HAP-1 (cell line): ENCODE data around the gene ZBED1.

ENCODE experiments used
- DNase-seq, 2 experiments: peaks; one replicate each; pipeline ENCODE4 v3.0.0-alpha.2; 2016 to 2020; ENCODE audit warnings: low spot score in 2 of 2
- H3K27me3 ChIP-seq: fragments of 250-450 bp; sonication (Bioruptor Pico); 2 replicates; pipeline ENCODE4 v1.5.1; 2020; ENCODE audit warnings: low read depth, mild to moderate bottlenecking, moderate library complexity
- H3K36me3 ChIP-seq: fragments of 250-450 bp; sonication (Bioruptor Pico); replicated peaks from 2 replicates; pipeline ENCODE4 v1.5.1; 2020; ENCODE audit warnings: mild to moderate bottlenecking
- H3K4me1 ChIP-seq: fragments of 250-450 bp; sonication (Bioruptor Pico); 2 replicates; pipeline ENCODE4 v1.5.1; 2020; ENCODE audit warnings: mild to moderate bottlenecking
- H3K4me3 ChIP-seq: fragments of 250-450 bp; sonication (Bioruptor Pico); 2 replicates; pipeline ENCODE4 v1.5.1; 2020; ENCODE audit warnings: mild to moderate bottlenecking, moderate library complexity
- H3K9me3 ChIP-seq: fragments of 250-450 bp; sonication (Bioruptor Pico); 2 replicates; pipeline ENCODE4 v1.5.1; 2020; ENCODE audit warnings: mild to moderate bottlenecking, moderate library complexity
- in situ Hi-C: fragments of 300-500 bp; cut with MboI; formaldehyde crosslinking; loops from 3 replicates; pipeline ENCODE4 v1.14.3; 2020; ENCODE audit warnings: low sequenced_read_pairs, inconsistent platforms, mixed read lengths

ZBED1 gene

DNA sequence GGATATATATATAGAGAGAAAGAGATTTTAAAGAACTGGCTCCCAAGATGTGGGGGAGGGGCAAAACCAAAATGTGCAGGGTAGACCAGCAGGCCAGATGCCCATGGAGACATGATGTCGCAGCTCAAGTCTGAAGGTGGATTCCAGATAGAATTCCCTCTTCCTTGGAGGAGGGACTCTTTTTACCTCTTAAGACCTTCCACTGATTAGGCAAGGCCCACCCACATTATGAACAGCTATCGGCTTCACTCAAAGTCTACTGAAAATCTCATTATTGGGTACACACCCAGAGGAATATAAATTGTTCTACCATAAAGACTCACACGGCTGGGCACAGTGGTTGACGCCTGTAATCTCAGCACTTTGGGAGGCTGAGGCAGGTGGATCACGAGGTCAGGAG, 59.3 kb downstream of the ZBED1 start:
- Histone ChIP-seq H3K9me3 (peaks cover 5% of the 10 kb centered on the region; the same call in 1 of the 2 replicates), H3K4me1 (no peaks in the 10 kb centered on the region), H3K27me3 (no peaks in the 10 kb centered on the region), H3K4me3 (no peak overlapping the region), H3K36me3 (peaks cover 6% of the 10 kb centered on the region; the same call in 1 of the 2 replicates)
- no peak for DNase-seq
- in situ Hi-C loops = no loop called here

DNA sequence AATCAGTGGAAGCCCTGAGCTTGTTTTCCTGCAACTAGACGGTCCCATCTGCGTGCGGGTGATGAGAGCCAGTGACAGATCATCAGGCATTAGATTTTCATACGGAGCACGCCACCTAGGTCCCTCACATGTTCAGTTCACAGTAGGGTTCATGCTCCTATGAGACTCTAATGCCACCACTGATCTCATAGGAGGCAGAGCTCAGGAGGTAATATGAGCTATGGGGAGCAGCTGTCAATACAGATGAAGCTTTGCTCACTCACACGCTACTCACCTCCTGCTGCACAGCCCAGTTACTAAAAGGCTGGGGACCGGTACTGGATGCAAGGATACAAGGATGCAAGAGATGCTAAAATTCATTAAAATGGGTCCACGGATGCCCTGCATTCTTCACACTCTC, 61.2 kb downstream of the ZBED1 start:
- peaks cover 5% of the 10 kb centered on the region; the same call in 1 of the 2 replicates for H3K9me3 ChIP-seq

More for the DNA sequence above, 61.2 kb downstream of the ZBED1 start:
- in situ Hi-C loops = no loop called here
- no peak for DNase-seq
- Histone ChIP-seq H3K36me3 (peaks cover 6% of the 10 kb centered on the region; the same call in 1 of the 2 replicates), H3K4me3 (no peak overlapping the region), H3K27me3 (no peaks in the 10 kb centered on the region), H3K4me1 (peaks cover 3% of the 10 kb centered on the region; the same call in 1 of the 2 replicates)
